ENCODE measurements around the gene BMP15. TPM values are rescaled to one million over a fixed set of nuclear protein-coding genes. Genes with fewer than 3 reads are reported as not detected.

BMP15 gene
- total RNA-seq = not detected

GRCh38 chrX:50910685-50911176, at the start of gene BMP15:
TSS of gene BMP15 (plus strand) at chrX:50910735. CDS start at chrX:50910784, 49 bp downstream.
- intact Hi-C loops (cut with DNase I) = no loop called here
- Histone ChIP-seq H3K4me1 (no peaks in the 10 kb centered on the region), H3K4me3 (no peak within 1 kb of the TSS), H3K27me3 (no peaks in the 10 kb centered on the region), H3K9me3 (no peaks in the 10 kb centered on the region), H3K27ac (no peak within 1 kb of the TSS), H3K36me3 (no peaks in the 10 kb centered on the region)
- DNase-seq = no peak
- TF ChIP-seq POLR2A (IDR thresholded peaks at IDR 0.05) (no peak), CTCF (IDR thresholded peaks at IDR 0.05) (no peak)
- WGBS, 2 donors = 36 to 80% methylated on average over 1 to 2 of the region's 9 CpGs

- 83 to 96% methylated on average over 1 of the region's 1 CpG for WGBS, 2 donors
- no peaks in the 10 kb centered on the region for H3K27me3 ChIP-seq
- no peaks in the 10 kb centered on the region for H3K4me1 ChIP-seq
- no peak for TF ChIP-seq POLR2A (IDR thresholded peaks at IDR 0.05)
- no peak for TF ChIP-seq CTCF (IDR thresholded peaks at IDR 0.05)
- DNase-seq = no peak
- no peaks in the 10 kb centered on the region for H3K36me3 ChIP-seq
- no peak overlapping the region for H3K27ac ChIP-seq
- no peaks in the 10 kb centered on the region for H3K9me3 ChIP-seq
- H3K4me3 ChIP-seq = no peak overlapping the region
- intact Hi-C loops (cut with DNase I) = no loop called here
Observed at GRCh38 chrX:50863471-50863870, 47.1 kb upstream of the BMP15 start.

GRCh38 chrX:50865311-50865710, 45.2 kb upstream of the BMP15 start:
- no peak overlapping the region for H3K27ac ChIP-seq
- H3K4me3 ChIP-seq = no peak overlapping the region
- no peaks in the 10 kb centered on the region for H3K27me3 ChIP-seq
- TF ChIP-seq CTCF (IDR thresholded peaks at IDR 0.05) (no peak), POLR2A (IDR thresholded peaks at IDR 0.05) (no peak)
- no peaks in the 10 kb centered on the region for H3K36me3 ChIP-seq
- 47 to 67% methylated on average over 6 of the region's 6 CpGs for WGBS, 2 donors
- intact Hi-C loops (cut with DNase I) = no loop called here
- no peaks in the 10 kb centered on the region for H3K4me1 ChIP-seq
- no peak for DNase-seq
- no peaks in the 10 kb centered on the region for H3K9me3 ChIP-seq

DNA sequence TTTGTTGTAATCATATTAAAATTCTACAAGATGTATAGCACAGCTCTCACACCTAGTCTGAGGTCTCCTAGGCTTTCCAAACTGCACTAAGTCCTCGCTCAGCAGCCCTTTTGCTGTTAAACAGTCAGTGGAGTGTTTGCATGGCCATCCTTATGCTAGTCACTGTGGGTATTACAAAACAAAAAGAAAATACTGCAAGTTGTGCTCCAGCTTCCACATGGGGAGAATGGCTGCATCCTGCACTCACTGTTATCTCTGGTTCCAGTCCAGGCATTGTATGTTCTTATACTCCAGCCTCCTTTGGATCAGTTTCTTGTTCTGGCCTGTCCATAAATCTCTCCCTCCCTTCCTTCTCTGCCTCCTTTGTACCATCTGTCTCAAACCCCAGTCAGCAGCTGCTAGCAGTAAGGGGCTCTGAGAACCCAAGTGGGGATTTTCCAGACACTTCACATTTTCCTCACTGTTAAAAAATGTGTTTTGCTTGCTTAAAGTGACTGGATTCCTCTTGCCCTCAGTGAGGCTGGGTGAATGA, 38.5 kb upstream of the BMP15 start:
- Histone ChIP-seq H3K36me3 (no peaks in the 10 kb centered on the region), H3K9me3 (no peaks in the 10 kb centered on the region), H3K4me3 (no peak overlapping the region), H3K27ac (no peak overlapping the region), H3K27me3 (peaks cover 0 to 3% (median 0%) of the 10 kb centered on the region in 4 donors), H3K4me1 (no peaks in the 10 kb centered on the region)
- TF ChIP-seq POLR2A (IDR thresholded peaks at IDR 0.05) (no peak), CTCF (IDR thresholded peaks at IDR 0.05) (no peak)
- intact Hi-C loops (cut with DNase I) = no loop called here
- DNase-seq = no peak
- WGBS, 2 donors = 62 to 82% methylated on average over 1 of the region's 1 CpG

DNA sequence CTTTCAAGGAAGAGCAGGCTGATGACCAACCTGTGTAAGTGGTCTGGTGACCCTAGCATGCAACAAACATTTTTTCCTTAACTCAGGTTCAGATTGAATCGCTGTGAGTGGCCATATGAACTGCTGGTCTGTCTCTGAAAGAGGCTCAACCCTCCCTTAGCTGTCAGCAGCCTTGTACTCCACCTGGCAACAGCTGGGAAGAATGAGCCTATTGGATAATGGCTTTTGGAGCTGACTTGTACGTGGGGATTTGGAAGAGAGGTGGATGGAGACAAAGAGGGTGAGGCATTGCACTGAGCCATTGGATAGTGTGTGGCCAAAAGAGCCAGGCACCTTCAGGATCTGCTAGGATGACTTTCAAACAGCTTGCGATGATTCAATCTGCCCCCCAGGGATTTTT, 35.7 kb upstream of the BMP15 start:
- intact Hi-C loops (cut with DNase I) = no loop called here
- DNase-seq = no peak
- no peaks in the 10 kb centered on the region for H3K9me3 ChIP-seq
- H3K4me1 ChIP-seq = no peaks in the 10 kb centered on the region
- no peaks in the 10 kb centered on the region for H3K36me3 ChIP-seq
- H3K27me3 ChIP-seq = peaks cover 0 to 3% (median 0%) of the 10 kb centered on the region in 4 donors
- WGBS, 2 donors = 27 to 80% methylated on average over 1 to 3 of the region's 3 CpGs
- TF ChIP-seq CTCF (IDR thresholded peaks at IDR 0.05) (no peak), POLR2A (IDR thresholded peaks at IDR 0.05) (no peak)
- no peak overlapping the region for H3K27ac ChIP-seq
- no peak overlapping the region for H3K4me3 ChIP-seq

Measured in esophagus squamous epithelium (tissue), 5 donors.